ENCODE measurements around the gene FGF14.
"Not testable (repeated sequence)": the region's sequence is repeated elsewhere in the genome, so short reads cannot be mapped to it uniquely, and the experiment has no call there.

Gene FGF14

GRCh38 chr13:101846701-101847100, 555.1 kb downstream of the FGF14 start:
- DNase-seq: peak in 1 of 14 donors; percentile 39

DNA sequence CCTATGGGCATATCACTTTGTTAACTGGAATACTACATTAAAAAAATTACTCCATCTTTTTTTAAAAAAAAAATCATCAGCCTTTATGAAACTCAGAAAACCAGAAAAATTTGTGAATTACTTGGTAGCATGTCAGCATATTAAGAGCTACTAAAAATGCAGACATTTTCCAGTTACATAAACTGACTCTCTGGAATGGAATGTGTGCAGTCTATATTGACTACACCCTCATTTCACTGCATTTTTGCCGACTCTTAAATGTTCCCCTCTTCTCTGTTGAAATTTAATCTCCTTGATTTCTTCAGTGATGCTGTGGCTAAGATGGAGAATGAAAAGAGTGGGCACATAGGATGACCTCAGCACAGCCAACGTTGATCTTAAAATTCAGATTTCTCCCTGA, 555.6 kb downstream of the FGF14 start:
- no peak for DNase-seq

DNA sequence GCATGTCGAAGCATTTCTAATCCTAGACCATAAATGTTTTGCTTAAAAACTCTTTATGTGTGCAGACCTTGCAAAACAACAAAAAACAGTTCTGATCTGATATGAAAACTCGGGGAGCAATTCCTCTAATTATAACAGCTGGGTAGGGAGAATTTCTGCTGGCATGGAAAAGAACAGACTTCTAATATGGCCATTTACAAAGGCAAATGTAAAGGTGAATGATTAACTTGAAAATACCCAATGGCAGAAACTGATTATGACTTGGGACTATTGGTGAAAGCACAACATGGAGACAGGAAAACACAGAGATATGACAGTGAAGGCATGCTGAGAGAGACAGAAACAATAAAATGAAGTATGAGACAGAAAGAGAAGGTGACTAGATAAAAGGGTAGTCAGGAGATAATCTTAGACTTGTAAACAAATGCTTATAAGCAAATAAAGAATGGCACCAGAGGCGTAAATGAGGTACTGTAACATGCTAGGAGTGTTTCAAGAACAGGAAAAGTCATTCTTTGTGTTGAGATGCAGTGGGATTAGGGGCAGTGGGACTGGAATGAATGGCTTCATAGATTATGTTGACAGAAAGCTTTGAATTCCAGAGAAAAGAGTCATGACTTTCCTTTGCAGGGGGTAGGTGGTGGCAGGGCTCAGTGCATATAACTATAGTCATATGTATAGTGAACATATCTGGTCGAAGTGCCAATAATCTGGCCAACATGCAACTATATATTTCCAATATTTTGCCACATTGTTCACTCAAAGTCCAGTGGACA, 556.4 kb downstream of the FGF14 start:
- no peak for DNase-seq

- DNase-seq: no peak
Observed at GRCh38 chr13:101841698-101842097, 560.1 kb downstream of the FGF14 start.

DNA sequence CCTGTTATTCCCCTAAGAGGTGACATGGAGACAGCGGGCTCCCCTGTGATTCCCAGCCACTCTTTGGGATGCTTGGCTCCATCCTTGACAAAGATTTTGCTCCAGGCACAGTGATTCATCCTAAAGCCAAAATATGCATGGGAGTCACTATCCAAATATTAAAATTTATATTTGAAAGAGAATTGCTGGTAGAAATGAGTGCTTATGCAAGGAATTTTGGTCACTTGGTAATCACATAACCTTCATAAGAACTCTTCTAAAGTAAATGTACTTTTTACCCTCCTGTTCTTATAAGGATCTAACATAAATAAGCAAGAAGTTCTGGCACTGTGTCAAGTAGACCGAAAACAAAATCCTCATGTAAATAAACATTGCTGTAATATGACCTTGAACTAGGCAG, 563.5 kb downstream of the FGF14 start:
- DNase-seq: no peak

DNA sequence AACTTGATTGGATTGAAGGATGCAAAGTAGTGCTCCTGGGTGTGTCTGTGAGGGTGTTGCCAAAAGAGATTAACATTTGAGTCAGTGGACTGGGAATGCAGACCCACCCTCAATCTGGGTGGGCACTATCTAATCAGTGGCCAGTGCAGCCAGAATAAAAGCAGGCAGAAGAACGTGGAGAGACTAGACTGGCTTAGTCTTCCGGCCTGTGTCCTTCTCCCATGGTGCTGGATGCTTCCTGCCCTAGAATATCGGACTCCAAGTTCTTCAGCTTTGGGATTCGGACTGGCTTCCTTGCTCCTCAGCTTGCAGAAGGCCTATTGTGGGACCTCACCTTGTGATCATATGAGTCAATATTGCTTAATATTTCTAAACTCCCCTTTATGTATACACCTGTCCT, 564.1 kb downstream of the FGF14 start:
- not testable (repeated sequence) for DNase-seq

GRCh38 chr13:101837288-101837687, 564.6 kb downstream of the FGF14 start:
- no peak for DNase-seq

DNA sequence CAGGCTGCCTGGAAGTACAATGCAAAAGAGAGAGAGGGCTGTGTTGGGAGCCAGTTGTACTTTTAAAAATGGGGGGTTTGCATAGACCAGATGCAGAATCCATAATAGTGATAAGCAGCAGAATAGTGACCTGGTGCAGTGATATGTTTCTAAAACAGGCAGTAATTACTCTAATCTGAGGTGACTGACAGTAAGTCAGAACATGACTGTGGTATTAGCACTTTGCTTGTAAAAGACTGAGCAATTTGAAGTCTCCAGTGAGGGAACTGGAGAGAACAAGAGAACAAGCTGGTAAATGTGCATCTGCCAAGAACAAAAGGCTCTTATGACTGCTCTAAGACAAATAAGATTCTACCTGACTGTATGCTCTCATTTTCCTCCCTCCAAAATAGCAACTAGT, 565.9 kb downstream of the FGF14 start:
- no peak for DNase-seq

GRCh38 chr13:101833671-101834070, 568.2 kb downstream of the FGF14 start:
- DNase-seq: no peak

DNA sequence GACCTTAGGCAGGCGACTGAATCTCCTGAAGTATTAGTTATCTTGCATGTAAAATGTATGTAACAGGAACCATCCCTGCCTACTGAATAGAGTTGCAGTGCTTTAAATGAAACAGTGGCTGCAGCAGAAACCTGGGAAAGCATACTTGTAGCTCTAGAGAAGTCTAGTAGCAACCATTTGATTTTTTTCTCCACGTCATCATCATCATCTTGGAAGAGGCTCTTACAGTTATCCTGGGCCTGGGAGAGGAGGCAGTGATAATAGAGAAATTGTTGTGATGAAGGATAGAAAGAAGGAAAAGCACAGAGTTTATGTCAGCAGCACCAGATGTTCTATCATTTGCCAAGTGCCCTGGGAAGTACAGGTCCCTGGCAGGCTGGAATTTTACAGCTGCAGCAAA, 571.8 kb downstream of the FGF14 start:
- DNase-seq: no peak

DNA sequence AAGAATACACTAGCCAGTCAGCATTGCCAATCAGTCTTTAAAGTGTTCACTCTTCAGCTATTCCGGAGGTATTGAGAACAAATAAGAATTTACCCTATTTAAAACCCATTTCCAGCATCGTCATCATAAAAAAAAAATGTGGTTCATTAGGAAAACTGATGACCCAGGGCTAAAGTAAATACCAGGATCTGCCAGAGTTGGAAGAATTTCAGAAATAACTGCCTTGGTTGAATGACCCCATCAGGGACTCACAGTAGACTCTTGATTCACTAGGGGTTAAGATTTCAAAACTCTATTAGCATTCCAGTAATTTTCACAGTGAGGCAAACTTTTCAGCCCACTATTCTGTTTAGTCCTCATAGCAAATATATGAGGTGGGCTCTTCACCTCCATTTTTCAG, 572.4 kb downstream of the FGF14 start:
- DNase-seq: no peak

DNA sequence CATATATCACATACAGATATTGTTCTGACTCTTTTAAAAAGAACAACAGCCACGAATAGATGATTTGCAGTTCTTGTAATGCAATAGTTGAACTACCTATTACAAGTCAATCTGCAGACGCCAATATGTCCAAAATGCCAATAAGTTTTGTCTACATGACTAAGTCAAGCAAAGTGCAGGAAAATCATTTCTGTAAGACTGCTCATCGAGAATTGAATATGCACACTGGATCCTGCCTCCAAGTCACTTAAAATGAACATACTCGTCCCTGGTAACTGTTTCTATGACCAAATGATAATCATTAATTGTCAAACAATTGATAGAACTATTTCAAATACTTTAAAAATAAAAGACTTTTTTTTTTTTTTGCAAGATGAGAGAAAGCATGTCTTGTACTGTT, 573.7 kb downstream of the FGF14 start:
- DNase-seq: no peak

DNA sequence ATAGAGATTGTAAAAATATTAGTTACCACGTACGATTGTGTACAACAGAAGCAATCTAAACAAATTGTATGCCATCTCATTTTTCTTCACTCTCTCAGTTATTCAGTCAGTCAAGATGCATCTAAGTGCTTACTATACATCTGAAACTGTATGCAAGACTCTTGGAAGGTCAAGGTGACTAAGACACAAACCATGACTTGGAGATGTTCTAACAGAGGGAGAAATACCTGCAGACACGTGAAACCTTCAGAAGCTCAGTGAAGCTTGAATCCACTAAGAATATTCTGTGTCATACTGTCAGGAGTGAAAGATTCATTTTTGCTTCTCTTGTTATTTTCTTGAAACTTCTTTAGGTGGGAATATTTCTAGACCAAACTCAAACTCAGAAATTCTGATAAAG, 584.0 kb downstream of the FGF14 start:
- no peak for DNase-seq

DNA sequence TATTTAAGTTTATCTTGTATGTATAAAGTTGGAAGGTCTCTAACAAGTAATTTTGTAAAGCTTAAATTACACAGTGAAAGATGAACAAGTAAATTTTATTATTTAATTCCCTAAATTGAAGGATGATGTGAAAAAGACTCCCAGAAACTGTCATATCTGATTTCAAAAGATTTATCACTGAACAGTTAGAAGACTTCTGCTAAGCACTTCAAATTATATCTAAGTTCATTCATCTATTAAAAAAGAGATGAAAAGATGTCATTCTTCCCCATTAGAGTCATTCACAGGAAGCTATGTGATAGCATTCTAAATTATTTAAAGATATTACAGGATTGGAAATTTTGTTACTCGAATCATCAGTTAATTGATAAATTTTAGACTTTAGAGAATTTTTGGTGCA, 590.0 kb downstream of the FGF14 start:
- no peak for DNase-seq

DNA sequence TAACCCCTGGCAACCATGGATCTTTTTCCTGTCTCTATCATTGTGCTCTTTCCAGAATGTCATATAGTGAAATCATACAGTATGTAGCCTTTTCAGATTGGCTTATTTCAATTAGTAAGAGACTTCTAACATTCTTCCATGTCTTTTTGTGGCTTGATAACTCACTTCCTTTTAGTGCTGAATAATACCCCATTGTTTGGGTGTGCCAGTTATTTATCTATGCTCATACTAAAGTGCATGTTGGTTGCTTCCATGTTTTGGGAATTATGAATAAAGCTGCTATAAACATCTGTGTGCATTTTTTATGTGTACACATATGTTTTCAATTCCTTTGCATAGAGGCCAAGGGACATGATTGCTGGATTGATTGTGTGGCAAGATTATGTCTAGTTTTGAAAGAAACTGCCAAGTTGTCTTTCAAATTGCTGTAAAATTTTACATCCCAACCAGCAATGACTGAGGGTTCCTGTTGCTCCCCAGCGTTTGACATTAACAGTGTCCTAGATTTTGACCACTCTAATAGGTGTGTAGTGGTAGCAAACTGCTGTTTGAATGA, 590.5 kb downstream of the FGF14 start:
- no peak for DNase-seq

DNA sequence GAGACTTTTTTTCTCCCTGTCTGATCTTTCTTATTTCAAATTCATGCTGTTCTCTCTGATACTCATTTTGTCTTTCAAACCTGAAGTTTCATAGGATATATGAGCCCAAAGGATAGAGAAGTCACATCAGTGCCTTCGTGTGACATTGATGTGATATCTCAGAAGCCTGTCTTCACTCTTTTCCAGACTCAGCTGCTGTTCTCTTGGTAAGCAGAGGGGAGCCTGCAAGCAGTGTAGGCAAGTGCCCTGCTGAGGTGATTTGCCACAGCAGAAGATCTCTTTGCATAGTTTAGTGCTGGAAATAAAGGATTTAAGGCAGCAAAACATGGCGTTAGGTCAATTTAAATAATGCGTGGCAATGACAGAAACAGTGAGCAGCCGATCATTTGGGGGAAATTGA, 602.7 kb downstream of the FGF14 start:
- no peak for DNase-seq

DNA sequence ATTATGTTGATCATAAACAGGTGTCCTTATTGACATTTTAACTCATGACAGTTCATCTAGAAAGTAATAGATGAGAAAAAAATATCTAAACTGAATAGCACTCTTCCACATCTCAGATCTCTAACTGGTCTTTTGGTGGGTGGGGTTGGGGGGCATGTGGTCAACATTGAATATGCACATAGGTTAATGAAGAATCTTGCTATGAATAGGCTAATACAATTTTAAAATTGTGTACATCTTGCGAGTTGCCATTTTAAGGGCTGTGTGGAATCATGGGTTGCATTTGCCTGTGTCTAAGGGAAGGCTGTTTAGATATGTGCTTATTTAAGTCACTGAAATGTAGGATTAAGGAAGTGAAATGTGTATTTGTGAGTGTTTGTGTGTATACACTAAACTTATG, 603.4 kb downstream of the FGF14 start:
- no peak for DNase-seq

- no peak for DNase-seq
Observed at GRCh38 chr13:101795460-101795859, 606.4 kb downstream of the FGF14 start.

- DNase-seq: peak in 1 of 14 donors; percentile 79
Observed at GRCh38 chr13:101795025-101795424, 606.8 kb downstream of the FGF14 start.

DNA sequence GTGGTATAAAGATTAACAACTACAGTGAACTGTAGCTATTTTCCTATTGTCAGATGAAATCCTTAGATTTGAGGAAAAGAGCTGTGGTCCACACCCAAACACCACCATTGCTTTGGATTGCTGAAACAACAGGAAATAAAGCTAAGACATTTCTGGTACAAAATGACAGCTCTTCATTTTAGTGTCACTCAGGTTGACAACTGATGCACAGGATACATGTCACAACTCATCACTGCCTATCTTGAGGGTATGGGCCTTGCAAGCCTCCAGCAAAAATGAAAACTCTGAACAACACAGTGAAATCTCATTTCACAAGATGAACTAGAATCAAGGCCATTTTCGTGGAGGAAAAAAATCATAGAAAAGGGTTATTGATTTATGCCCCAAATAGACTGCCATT, 609.7 kb downstream of the FGF14 start:
- no peak for DNase-seq

DNA sequence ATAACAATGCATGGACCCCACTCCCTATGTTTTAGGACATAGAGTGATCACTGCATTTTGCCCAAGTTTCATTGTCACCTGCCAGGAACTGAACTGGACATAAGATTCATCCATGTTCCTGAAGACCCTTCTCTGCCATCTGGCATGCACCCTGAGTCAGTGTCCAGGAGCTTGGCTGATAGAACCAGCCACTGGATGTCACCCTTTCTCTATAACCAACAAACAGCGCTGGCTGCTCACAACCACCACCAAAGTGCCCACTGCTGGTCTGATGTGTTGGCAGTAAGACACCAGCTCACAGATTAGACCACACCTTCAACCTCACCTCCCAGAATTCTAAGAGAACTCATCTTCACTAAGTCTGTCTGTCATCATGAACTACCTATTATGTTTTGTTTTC, 616.0 kb downstream of the FGF14 start:
- DNase-seq: peak in 5 of 14 donors; percentile 1 to 23 (median 4)

GRCh38 chr13:101784313-101784712, 617.5 kb downstream of the FGF14 start:
- no peak for DNase-seq

GRCh38 chr13:101783554-101783953, 618.3 kb downstream of the FGF14 start:
- DNase-seq: no peak

- no peak for DNase-seq
Observed at GRCh38 chr13:101780211-101780610, 621.6 kb downstream of the FGF14 start.

- no peak for DNase-seq
Observed at GRCh38 chr13:101779147-101779546, 622.7 kb downstream of the FGF14 start.

Measured in C1 segment of cervical spinal cord (tissue), 14 donors.